ACC112 (cell line): ENCODE data around the gene DLG2.
"Not testable (repeated sequence)": the region's sequence is repeated elsewhere in the genome, so short reads cannot be mapped to it uniquely, and the experiment has no call there.

Source experiments
- H2AFZ ChIP-seq: fragments of 200-600 bp; sonication (generic); one replicate; pipeline ENCODE4 v1.6.0; 2017; ENCODE audit warnings: antibody characterized with exemption, low read length; ENCODE audit not compliant: unreplicated experiment
- H3K27ac ChIP-seq: fragments of 200-600 bp; sonication (generic); 2 replicates; pipeline ENCODE4 v1.5.1; 2014; ENCODE audit warnings: low read depth, mild to moderate bottlenecking, antibody characterized with exemption, low read length, moderate library complexity
- H3K27me3 ChIP-seq: fragments of 200-600 bp; sonication (generic); 2 replicates; pipeline ENCODE4 v1.6.1; 2014; ENCODE audit warnings: mild to moderate bottlenecking, antibody characterized with exemption, low read length, moderate library complexity, mixed read lengths; ENCODE audit not compliant: insufficient read depth
- H3K36me3 ChIP-seq: fragments of 200-600 bp; sonication (generic); 2 replicates; pipeline ENCODE4 v1.6.1; 2016; ENCODE audit warnings: mild to moderate bottlenecking, antibody characterized with exemption, low read length, moderate library complexity, mixed read lengths; ENCODE audit not compliant: insufficient read depth
- H3K4me1 ChIP-seq: fragments of 200-600 bp; sonication (generic); one replicate; pipeline ENCODE4 v1.6.1; 2016; ENCODE audit warnings: low read length, mixed read lengths; ENCODE audit not compliant: insufficient read depth, unreplicated experiment, control insufficient read depth
- H3K4me3 ChIP-seq: fragments of 200-600 bp; sonication (generic); 2 replicates; pipeline ENCODE4 v1.5.1; 2014; ENCODE audit warnings: mild to moderate bottlenecking, low read depth, low read length
- H3K79me2 ChIP-seq: fragments of 200-600 bp; sonication (generic); one replicate; pipeline ENCODE4 v1.6.0; 2016; ENCODE audit warnings: low read length; ENCODE audit not compliant: control insufficient read depth, unreplicated experiment, insufficient read depth

DLG2 gene

DNA sequence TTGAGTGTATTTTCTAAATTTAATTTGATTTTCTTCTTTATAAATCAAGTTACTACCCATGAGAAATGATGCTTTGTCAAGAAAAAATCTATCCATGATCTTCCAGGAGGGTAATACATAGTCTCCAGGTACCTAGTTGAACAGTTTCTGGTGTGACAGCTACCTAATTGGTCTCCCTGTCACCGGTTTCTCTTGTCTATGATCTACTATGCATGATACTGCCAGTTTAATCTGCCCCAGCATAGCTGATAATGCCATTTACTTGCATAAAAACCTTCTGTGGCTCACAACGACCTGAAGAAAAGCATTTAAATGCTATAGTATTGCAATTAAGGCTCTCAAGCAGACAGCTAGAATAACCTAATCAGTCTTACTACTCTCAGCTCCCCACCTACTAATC is 349.5 kb downstream of the DLG2 start:
- Histone ChIP-seq H2AFZ (no peak overlapping the region), H3K27ac (no peak overlapping the region), H3K4me1 (no peaks in the 10 kb centered on the region), H3K79me2 (no peaks in the 10 kb centered on the region), H3K27me3 (no peaks in the 10 kb centered on the region), H3K36me3 (no peaks in the 10 kb centered on the region), H3K4me3 (no peak overlapping the region)

DNA sequence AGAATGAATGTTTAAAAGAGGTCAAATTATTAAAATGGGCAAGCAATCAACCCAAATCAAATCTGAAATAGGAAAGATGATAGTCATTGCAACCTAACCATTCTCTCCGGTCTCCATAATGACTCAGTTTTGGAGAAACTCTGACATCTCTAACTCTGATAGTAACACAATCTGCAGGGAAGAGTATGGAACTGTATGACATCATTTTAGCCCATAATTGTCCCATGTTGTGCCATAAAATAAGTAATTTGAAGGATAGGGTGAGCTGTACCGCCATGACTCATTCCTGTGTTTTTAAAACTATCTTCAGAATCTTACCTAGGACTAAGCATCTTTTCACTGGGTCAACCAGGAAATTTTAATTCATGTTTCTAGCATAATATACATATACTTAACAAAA is 350.8 kb downstream of the DLG2 start:
- H2AFZ ChIP-seq, result no peak overlapping the region
- H3K27me3 ChIP-seq, result no peaks in the 10 kb centered on the region
- H3K79me2 ChIP-seq, result no peaks in the 10 kb centered on the region
- H3K36me3 ChIP-seq, result no peaks in the 10 kb centered on the region
- no peaks in the 10 kb centered on the region for H3K4me1 ChIP-seq
- no peak overlapping the region for H3K27ac ChIP-seq
- no peak overlapping the region for H3K4me3 ChIP-seq

DNA sequence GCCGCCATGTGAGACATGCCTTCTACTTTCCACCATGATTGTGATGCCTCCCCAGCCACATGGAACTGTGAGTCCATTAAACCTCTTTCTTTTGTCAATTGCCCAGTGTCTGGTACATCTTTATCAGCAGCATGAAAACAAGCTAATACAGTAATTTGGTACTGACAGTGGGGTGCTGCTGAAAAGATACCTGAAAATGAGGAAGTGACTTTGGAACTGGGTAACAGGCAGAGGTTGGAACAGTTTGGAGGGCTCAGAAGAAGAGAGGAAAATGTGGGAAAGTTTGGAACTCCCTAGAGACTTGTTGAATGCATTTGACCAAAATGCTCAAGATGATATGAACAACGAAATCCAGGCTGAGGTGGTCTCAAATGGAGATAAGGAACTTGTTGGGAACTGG is 356.8 kb downstream of the DLG2 start:
- not testable (repeated sequence) for H3K27me3 ChIP-seq, H3K4me3 ChIP-seq, H3K79me2 ChIP-seq, H3K4me1 ChIP-seq, H3K27ac ChIP-seq, H2AFZ ChIP-seq, H3K36me3 ChIP-seq

- Histone ChIP-seq H3K27ac (no peak overlapping the region), H3K36me3 (no peaks in the 10 kb centered on the region), H3K79me2 (no peaks in the 10 kb centered on the region), H2AFZ (no peak overlapping the region), H3K27me3 (no peaks in the 10 kb centered on the region), H3K4me3 (no peak overlapping the region), H3K4me1 (no peaks in the 10 kb centered on the region)
Measured at GRCh38 chr11:85269109-85269508, 358.0 kb downstream of the DLG2 start.

DNA sequence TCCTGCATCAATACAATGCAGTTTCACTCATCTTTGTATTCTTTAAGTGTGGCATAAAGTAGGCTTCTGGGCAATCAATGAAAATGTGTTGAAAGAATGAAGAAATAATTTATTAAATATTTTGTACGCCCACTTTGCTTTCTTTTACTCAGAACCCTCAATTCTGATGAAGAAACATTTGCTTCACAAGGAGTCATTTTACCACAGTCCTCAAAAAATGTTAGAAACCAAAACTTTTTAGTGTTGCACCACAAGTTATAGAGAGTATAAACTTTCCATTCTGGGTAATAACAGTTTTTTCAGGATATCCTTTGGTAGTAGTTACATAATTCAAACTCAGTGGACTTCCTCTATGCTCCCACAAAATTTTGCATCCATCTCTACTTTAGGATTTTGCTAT is 360.5 kb downstream of the DLG2 start:
- no peaks in the 10 kb centered on the region for H3K36me3 ChIP-seq
- H2AFZ ChIP-seq, result no peak overlapping the region
- H3K27ac ChIP-seq, result no peak overlapping the region
- no peaks in the 10 kb centered on the region for H3K27me3 ChIP-seq
- no peak overlapping the region for H3K4me3 ChIP-seq
- no peaks in the 10 kb centered on the region for H3K79me2 ChIP-seq
- H3K4me1 ChIP-seq, result no peaks in the 10 kb centered on the region

DNA sequence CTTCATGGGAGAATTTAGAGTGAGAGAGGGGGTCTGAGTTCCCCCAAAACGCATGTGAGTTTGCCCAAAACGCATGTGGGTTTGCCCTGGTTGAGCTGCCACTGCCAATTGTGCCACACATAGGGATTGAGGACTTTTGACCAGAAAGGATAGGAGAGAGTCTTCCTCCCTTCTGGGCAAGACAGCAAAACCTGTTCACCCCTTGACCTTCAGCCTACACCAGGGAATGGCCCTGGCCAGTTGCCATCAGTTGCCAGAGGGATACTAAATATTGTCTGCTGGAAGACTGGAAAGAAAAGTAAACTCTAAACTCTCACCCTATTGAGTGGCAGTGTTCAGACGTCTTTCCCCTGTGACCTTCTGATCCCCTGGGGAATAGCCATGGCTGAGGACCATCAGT is 363.8 kb downstream of the DLG2 start:
- H2AFZ ChIP-seq, result no peak overlapping the region
- H3K27ac ChIP-seq, result no peak overlapping the region
- no peaks in the 10 kb centered on the region for H3K4me1 ChIP-seq
- no peak overlapping the region for H3K4me3 ChIP-seq
- H3K36me3 ChIP-seq, result no peaks in the 10 kb centered on the region
- no peaks in the 10 kb centered on the region for H3K79me2 ChIP-seq
- no peaks in the 10 kb centered on the region for H3K27me3 ChIP-seq

DNA sequence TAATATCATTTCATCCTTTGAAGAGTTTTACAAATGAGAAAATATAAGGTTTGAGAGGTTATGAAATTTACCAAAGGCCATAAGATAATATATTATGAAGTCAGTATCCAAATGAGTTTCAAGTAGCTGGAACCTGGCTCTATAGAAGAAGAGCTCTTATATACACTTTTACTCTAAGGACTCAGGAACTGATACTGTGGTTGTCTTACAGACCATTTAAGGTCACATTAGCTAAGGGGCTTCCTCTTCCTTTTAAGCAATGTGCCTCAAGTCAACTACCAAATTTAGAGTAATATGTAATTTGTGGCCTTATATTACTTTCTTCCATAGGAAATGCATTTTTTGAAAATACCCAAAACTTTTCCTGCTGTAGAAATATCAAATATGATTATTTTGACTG is 369.3 kb downstream of the DLG2 start:
- H2AFZ ChIP-seq, result no peak overlapping the region
- no peak overlapping the region for H3K4me3 ChIP-seq
- H3K27me3 ChIP-seq, result no peaks in the 10 kb centered on the region
- H3K79me2 ChIP-seq, result no peaks in the 10 kb centered on the region
- H3K27ac ChIP-seq, result no peak overlapping the region
- no peaks in the 10 kb centered on the region for H3K4me1 ChIP-seq
- no peaks in the 10 kb centered on the region for H3K36me3 ChIP-seq

DNA sequence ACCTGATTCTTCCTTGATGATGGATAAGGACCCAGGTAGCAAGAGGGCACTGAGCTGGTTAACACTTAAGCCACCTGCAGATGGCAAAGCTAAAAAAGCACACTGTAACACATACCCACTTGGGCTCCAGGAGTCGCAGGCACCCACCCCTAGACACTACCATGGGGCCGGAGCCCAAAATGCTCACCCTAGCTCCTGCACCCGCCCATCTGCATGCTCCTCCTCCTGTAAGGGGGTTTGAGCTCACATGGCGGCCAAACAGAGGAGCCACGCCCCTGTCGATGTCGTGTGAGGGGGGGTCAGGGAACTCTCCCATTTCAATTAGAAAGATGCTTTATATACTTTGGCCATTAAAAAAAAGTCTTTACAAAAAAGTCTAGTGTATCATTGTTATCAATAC is 370.7 kb downstream of the DLG2 start:
- Histone ChIP-seq H3K27me3 (no peaks in the 10 kb centered on the region), H3K36me3 (no peaks in the 10 kb centered on the region), H3K4me1 (no peaks in the 10 kb centered on the region), H3K4me3 (no peak overlapping the region), H3K27ac (no peak overlapping the region), H2AFZ (no peak overlapping the region), H3K79me2 (no peaks in the 10 kb centered on the region)

DNA sequence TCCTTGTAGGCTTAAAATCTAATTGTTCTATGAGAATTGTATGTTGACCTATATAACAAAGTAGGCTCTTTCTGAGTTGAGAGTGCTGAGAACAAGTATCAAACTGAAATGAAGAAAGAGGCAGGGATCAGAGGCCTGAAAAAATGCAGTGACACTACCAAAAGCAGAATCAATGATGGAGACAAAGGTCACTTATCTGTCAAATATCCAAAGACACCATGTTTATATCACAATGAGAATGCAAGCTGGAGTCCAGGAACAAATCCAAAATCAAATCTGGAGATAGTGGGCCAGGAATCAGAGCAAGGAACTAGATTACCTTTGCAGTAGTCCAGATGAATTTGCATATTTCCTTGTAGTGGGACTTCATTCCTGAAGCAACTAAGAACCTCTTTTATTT is 377.7 kb downstream of the DLG2 start:
- Histone ChIP-seq H3K4me1 (no peaks in the 10 kb centered on the region), H3K79me2 (no peaks in the 10 kb centered on the region), H3K4me3 (no peak overlapping the region), H3K27me3 (no peaks in the 10 kb centered on the region), H3K36me3 (no peaks in the 10 kb centered on the region), H2AFZ (no peak overlapping the region), H3K27ac (no peak overlapping the region)

GRCh38 chr11:85247797-85248196 is 379.3 kb downstream of the DLG2 start:
- no peaks in the 10 kb centered on the region for H3K27me3 ChIP-seq
- no peaks in the 10 kb centered on the region for H3K36me3 ChIP-seq
- H3K27ac ChIP-seq, result no peak overlapping the region
- no peak overlapping the region for H2AFZ ChIP-seq
- no peaks in the 10 kb centered on the region for H3K4me1 ChIP-seq
- no peak overlapping the region for H3K4me3 ChIP-seq
- H3K79me2 ChIP-seq, result no peaks in the 10 kb centered on the region

DNA sequence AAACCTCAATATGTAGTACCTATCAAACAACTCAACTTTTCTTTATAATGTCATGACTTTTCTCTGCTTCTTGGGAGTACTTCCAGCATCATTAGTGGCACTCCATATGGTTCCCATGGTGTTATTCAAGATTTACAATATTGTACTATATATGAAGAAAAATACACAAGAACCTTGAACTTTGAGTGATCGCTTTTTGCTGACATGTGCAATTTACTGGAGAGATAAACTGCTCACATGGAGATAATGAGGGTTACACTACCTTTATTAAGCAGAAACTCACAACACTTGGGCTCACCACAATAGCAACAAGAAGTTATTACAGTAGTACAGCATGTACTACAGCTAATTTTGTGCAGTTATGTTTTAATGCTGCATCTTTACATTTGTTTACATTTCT is 388.2 kb downstream of the DLG2 start:
- Histone ChIP-seq H2AFZ (no peak overlapping the region), H3K4me3 (no peak overlapping the region), H3K79me2 (no peaks in the 10 kb centered on the region), H3K4me1 (no peaks in the 10 kb centered on the region), H3K36me3 (no peaks in the 10 kb centered on the region), H3K27me3 (no peaks in the 10 kb centered on the region), H3K27ac (no peak overlapping the region)

DNA sequence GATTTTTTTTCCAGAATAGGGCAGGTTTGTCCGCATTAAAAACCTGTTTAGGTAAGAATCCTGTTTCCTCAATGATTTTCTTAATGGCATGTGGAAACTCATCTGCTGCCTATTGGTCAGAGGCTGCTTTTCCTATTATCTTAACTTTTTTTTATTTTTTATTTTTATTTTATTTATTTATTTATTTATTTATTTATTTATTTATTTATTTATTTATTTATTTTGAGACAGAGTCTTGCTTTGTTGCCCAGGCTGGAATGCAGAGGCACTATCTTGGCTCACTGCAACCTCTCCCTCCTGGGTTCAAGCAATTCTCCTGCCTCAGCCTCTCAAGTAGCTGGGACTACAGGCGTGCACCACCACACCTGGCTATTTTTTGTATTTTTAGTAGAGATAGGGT is 389.1 kb downstream of the DLG2 start:
- H3K4me3 ChIP-seq, H3K36me3 ChIP-seq, H2AFZ ChIP-seq, H3K27me3 ChIP-seq, H3K4me1 ChIP-seq, H3K79me2 ChIP-seq, H3K27ac ChIP-seq: not testable (repeated sequence)
